GM04503 (cell line): ENCODE data around the gene GABRA5.

ENCODE experiments used
- DNase-seq: peaks from one replicate; pipeline ENCODE4 v3.0.0-alpha.2; 2012; ENCODE audit warnings: low read depth

The GABRA5 gene

DNA sequence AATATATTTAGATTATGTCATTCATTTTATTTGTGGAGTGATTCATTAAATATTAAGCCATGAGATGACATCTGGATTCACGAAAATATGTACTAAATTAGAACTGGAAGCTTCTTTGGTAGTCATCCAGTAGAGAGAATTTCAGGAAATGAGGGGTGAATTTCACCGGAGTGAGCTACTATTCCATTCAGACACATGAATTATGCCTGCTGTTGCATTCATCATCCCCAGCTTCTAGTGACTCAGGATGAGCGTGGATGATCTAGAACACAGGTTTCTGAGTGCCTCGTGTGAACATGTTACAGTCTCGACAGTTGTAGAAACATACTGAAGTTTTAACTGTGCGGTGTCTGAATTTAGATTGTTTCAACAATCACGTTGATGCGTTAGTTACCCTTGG lies 61.2 kb downstream of the GABRA5 start:
- no peak for DNase-seq

DNA sequence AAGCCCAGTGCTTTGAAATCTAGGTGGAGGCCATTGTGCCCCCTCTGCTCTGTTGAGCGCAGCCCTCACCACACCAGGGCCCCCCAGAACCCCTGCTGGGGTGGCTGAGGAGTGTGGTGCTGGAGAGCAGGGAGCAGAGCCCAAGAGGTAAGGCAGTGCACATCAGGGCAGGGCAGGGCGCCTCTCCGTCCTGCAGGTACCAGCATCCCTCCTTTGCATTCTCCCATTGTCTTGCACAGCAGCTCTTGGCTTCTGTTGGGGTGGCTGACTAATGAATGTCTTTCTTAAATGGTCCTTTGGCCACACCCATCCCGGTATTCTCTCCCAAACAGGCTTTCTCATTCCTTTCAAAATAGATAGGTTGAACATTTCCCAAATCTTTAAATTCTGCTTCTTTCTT lies 62.7 kb downstream of the GABRA5 start:
- DNase-seq, result no peak

DNA sequence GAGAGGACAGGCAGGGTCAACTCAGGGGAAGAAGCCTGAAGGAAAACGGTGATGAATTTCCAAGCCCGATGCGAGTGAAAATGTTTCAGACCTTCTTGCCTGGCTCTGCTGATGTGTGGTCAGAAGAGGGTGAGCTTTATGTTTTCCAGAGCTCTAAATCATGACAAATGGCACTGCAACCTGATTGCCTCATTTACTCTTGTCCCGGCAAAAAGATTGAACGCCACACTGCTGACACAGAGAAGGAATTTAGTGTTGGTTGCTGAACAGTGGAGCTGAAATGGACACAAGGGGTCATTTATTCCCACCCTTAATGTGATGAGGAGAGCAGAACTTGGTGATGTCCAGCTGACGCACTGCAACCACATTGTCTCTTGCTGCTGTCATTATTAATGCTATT lies 68.0 kb downstream of the GABRA5 start:
- no peak for DNase-seq

DNA sequence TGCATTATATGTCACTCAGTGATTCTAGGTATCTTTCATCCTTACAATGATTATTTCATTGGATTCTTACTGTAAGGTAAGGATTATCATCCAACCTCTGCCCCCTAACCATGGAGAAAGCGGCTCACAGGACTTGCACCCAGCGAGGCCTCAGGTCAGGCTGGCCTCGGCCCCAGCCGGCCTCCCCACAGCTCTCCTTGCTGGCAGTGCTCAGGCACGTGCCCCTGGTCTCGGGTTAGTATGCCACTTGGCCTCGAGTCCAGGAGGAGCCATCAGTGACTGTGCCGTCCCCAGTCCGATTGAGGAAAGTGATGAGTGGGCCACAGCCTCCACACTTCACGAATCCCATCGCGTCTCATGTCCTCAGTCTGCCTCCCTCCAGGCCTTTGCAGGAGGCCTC lies 68.5 kb downstream of the GABRA5 start:
- DNase-seq, result no peak

DNA sequence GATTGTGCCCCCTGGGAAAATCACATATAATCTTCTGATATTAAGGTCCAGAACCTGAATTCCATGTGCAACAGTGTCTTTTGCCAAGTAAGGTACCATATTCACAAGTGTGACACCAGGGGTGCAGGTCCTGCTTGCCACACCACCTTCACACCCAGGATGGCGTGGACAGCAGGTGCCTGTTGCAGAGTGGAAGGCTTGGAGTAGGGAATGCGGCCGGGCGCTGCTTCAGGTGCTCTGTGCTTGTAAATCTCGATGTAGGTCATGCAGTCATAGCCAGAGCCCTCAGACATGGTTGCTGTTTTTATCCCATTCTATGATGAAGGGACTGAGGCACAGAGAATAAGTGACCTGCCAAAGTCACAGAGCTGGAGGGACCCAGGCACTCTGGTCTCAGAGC lies 69.6 kb downstream of the GABRA5 start:
- no peak for DNase-seq

DNA sequence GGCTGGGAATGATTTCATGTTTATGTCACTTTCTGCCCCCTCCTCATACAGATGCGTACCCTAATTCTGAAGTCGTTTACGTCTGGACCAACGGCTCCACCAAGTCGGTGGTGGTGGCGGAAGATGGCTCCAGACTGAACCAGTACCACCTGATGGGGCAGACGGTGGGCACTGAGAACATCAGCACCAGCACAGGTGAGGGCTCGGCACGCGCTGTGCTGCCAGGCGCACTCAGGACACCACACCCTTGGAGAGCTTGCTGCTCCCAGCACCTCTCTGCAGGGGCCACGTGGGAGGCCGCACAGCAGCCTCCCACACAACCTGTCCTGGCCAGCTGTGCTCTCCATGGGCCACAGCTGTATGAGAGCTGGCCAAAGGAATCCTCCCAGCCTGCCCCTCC lies 70.3 kb downstream of the GABRA5 start:
- no peak for DNase-seq

DNA sequence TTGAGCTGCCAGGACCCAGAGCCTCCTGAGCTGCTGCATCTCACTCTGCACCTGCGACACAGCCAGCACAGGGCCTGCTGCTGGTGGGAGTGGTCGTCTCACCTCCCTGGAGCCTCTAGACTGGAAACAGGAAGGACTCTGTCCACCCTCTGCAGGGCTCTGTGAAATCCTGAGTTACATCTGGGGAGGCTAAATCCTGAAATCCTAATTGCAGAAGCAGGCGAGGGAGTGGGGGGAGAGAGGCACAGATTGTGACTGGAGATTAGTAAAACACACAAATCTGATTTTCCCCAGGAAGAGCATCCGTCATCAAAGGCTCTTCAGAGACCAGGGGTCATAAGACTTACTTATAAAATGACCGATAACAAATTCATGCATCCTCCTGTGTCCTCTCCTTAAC lies 72.5 kb downstream of the GABRA5 start:
- DNase-seq, result no peak

DNA sequence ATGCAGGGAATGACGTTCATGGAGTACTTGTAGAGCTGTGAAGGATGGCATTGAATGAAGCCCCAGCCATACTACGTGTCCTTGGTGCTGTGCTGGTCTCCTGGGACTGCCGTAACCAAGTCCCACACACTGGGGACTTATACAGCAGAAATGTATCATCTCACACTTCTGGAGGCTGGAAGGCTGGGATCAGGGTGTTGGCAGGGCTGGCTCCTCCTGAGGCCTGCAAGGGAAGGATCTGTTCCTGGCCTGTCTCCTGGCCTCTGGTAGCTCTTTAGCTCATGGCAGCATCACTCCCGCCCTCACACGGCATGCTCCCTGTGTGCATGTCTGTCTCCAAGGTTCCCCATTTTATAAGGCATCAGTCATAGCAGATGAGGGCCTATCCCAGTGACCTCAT lies 74.6 kb downstream of the GABRA5 start:
- DNase-seq, result no peak

DNA sequence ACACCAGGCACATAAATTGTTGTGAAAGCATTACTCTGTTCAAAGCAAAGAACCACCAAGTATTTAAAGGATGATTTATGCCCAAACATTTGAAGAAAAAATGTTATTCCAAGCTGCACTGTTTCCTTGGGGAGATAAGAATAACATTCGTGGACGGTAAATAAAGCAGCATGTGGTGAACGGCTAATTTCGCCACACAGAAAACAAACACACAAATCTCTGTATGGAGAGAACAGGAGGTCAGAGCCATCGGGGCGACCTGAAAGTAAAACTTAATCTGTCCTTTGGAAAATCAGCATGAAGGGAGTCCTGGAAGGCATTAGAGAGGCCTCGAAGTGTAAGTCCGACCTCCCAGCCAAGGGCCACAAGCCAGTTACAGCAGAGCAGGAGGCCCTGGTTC lies 77.0 kb downstream of the GABRA5 start:
- DNase-seq, result no peak

DNA sequence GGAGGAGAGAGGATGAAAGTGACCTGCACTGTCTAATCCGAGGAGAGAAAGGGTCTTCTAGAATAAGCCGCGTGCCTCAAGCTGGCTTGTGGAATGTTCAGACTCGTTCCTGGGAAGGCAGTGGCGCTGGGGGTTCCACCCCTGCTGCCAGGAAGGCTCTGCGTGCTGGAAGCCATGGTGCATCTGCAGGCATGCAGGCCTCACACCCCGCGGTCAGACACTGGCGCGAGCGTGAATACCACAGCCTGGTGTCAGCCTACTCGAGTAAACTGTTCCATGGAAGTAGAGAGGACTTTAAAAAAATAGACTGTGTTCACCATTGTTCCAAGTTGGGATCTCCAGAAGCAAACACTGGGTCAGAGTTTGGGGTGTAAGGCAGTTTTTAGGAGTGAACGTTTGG lies 78.2 kb downstream of the GABRA5 start:
- no peak for DNase-seq

DNA sequence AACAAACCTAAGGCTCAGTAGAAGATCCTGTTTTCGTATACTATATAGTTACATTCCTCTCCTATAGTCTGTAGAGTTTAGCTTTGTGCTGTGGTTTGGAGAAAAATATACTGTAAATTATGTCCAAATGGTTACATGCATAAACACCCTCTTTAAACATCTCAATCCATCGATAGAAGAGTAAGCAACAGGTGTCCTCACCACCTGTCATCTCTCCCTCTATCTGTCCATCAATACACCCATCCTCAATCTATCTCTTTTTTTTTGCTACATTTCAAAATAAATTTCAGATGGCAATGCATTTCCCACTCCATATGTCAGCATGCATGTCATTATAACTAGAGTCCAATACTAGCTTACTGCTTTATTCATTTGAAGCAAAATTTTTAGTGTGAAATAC lies 83.1 kb downstream of the GABRA5 start:
- no peak for DNase-seq

DNA sequence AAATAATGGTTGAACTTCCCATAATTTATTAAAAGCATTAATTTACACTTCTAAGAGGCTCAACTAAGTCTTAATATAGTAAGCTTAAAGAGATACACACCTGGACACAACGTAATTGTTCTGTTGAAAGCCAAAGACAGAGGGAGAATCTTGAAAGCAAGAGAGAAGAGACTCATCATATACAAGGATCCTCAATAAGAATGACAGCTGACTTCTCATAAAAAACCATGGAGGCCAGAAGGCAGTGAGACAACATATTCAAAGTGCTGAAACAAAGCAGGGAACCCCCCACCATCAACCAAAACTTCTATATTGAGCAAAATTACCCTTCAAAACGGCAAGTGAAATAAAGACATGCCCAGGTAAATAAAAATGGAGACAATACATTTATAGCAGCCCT lies 87.5 kb downstream of the GABRA5 start:
- no peak for DNase-seq

DNA sequence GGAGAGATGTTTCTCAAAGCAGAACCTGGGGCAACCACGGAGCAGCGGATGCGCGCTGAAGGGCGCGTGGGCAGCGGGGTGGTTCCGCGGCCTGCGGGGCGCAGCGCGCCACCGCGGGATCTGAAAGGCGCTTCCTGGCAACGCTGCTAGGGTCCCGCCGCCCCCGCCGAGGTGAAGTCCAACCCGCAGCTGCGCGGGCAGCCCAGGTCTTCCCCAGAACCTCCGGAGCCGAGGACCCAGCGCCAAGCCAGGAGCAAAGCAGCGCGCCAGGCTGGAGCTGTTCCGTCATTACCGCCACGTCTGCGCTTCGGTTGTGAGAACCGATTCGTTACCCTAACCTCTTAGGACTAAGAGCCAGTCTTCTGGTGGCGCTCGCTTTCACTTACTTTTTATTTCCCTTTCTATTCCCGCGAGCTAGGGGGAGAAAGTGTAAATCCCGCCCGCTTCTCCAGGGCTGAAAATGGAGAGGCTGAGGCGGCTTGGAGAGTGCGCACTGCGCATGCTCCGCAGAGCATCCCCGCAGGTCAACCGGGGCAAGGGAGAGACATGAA lies 100.9 kb downstream of the GABRA5 start:
- no peak for DNase-seq

DNA sequence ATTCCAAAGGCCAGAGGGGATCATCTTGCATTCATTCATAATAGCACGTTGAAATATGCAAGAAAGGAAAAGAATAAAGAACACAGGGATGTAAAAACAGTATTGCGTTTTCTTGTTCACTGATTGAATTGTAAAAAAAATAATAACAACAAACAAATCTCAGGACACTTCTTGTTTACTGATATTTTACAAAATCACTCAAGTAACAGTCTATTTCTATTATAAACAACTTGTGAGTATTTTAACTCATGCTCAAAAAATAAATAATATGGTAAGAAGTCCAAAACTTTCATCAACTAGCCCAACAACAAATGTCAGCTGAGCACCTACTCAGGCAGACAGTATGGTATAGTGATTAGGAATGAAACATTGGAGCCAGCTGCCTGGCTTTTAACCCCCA lies 101.9 kb downstream of the GABRA5 start:
- DNase-seq, result no peak

DNA sequence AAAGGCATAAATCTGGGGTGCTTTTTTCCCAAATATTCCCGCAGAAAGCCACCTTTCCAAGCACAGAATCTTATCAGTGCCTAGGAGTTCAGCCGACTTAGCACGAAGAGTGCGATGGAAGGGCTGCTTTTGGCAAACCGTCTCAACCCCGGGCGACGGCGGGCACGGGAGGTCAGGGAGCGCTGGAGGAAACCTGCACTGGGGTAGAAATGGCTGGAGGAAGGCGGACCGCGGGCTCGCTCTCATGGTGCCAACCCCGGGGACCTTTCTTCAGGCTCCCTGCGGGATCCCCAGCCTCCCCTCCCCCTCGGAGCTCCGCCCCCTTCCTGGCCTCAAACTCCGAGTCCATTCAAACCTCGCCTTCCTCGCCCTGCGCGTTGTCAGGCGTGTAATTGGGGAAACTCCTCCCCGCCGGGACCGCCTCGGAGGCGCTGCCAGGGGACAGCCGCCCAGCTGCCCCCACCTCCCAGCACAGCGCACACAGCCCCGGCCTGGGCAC lies 103.9 kb downstream of the GABRA5 start, which contains the start of gene GABRG3:
TSS of gene GABRG3 (plus strand) at position 470 of the 499 bp plus-strand sequence.
- no peak for DNase-seq

DNA sequence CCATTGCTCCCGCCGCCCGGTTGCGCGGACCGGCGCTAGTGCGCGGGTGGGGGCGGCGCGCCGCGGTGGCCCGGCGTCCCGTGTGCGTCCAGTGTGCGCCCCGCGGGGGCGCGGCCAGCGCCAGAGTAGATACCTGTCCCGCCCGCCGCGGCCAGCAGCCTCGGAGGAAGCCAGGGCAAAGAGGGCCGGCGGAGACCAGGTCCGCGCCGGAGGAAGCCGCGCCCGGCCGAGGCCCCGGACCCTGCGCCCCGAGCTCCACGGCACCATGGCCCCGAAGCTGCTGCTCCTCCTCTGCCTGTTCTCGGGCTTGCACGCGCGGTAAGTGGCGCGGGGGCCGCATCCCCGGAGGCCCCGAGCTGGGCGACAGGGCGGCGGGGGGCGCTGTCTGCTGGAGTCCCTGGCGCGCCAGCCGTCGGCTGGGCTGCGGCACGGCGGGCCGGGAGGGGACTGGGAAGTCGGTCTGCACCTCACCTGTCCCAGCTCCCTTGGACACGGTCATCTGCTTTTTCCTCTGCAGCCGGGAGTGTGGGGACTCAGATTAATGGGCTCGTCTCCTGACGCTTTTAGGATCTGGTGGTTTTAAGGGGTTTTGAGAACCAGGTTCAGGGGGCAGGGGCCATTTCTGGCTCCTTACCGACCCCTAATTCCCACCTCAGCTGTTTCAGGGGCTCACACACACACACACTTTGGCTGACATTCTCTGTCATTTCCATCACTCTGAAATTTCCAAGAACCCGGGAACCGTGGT lies 104.6 kb downstream of the GABRA5 start:
- no peak for DNase-seq

DNA sequence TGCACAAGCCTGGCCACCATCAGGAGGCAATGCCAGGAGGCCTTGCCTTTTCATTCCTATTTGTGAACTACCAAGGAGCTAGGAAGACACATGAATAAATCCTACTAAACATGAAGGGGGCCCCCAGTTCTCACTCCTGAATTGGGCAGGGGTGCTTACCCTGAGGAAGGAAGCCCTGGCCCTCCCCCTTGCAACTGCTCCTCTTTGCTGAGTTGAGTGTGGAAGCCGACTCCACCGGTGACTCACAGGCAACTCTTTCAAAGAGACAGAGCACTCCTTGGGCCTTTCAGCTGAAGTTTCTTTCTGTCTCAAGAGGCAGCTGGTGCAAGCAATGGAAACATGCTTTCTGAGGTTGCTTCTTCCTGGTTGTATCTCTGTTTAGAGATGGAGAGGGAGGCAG lies 105.8 kb downstream of the GABRA5 start:
- DNase-seq, result no peak

DNA sequence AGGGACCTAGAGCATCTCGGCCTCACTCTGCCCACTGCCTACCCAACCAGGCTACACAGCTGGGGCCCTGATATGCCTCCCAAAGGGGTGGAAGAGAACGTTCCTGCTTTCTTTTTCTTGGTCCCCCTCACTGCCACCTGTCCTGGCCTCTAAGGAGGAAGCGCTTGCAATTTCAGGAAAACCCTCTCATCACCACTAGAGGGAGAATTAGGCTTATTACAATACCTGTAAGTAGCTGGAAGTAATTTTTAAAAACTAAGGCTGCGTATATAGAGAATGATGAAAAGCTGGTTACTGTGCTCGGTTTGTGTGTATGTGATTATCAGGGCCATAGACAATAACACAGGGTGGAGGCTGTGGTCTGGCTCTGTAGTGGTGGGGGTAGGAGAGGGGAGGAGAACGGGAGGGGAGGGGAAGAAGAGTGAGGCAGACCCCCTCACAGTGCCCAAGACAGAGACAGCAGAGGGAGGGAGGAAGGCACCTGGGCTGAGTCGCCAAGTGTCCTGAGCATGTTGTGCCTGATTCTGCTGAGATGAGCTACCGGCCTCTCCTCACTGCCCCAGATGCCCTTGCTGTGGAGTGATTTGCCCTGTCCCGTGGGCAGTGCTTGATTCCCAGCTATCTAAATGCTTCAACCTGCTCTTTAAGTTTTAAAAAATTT lies 107.4 kb downstream of the GABRA5 start:
- no peak for DNase-seq

DNA sequence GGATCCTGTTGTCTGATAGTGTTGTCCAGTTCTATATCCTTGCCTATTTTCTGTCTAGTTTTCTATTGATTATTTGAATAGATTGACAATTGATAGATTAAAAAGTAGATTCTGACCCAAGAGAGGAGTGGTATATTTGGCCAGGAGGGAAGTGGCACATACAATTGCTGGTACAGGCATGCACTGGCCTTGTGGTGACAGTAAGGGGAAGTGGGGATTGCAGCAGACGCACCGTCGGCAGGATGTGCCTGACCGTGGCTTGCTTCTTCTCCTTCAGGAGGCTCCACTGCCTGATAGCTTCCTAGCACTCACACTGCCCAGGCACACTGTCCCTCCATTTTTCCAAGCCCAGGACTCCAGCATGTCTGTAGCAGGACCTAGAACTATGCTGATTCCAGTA lies 114.6 kb downstream of the GABRA5 start:
- DNase-seq, result no peak

DNA sequence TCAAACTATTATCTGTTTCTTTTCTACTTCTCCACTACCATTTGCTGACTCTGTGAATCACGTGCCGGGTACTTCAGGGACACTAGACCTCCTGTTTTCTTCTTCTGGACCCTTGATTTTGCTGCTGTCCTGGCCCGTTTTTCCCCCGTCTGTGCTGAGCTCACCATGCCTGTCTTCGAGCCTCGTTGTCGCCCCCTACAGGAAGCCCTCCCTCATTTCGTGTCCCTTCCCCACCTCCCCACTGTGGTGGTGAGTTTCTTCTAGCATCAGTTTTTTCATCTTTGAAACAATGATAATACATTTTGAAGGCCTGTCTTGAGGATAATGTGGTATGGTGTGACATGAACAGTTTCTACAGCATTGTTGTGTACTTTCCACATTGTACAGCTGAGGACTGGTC lies 117.0 kb downstream of the GABRA5 start:
- no peak for DNase-seq

DNA sequence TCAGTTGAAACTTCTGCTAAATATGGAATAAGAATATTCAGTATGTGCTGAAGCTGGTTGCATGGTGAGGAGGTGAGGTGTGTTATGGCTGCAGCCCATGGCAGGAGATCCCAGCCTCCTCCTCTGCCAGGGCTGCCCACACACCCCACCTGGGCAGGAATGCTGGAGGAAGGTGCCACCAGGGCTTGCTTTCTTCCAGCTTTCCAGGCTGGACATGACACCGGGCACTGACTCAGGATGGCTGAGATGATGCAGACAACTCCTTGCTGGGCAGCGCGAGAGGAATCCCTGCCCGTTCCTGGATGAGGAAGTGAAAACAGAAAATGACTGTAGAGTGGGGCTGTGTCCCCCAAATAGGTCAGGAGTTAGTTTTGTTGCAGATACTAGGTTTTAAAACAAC lies 118.2 kb downstream of the GABRA5 start:
- DNase-seq, result no peak

DNA sequence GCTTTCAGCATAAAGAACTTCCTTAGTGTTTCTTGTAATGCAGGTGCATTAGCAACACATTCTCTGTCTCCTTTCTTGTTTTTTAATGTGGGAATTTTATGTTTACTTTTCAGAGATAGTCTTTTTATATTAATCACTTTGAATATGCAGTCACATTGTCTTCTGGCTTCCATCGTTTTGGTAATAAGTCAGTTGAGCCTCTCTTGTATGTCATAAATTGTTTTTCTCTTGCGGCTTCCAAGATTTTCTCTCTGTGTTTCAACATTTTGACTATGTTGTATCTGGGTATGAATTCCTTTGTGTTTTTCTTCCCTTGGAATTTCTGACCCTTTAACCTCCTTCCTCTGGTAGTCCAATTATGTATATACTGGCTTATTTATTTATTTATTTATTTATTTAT lies 129.4 kb downstream of the GABRA5 start:
- DNase-seq, result no peak
